Gastroesophageal sphincter (tissue), 4 donors: Measurements from ENCODE around the gene TMEM218. TPM values are rescaled to one million over a fixed set of nuclear protein-coding genes. Genes with fewer than 3 reads are reported as not detected.

Experiments used
- ATAC-seq: fragments of 150-250 bp; one replicate; pipeline ENCODE4 v1.9.1; 2016; ENCODE audit warnings: mild to moderate bottlenecking, moderate library complexity
- H3K27ac ChIP-seq, 4 donors: fragments of 200-600 bp; sonication (generic) in 3 of 4; 1 replicate in 3 of 4; 2 replicates in 1 of 4; pipeline ENCODE4 v1.5.1; 2016 to 2019
- H3K27me3 ChIP-seq: fragments of 200-600 bp; sonication (generic); one replicate; pipeline ENCODE4 v1.5.1; 2019
- H3K36me3 ChIP-seq, 2 donors: fragments of 200-600 bp; sonication (generic); one replicate each; pipeline ENCODE4 v1.5.1; 2019; ENCODE audit warnings: control low read depth in 1 of 2
- H3K4me1 ChIP-seq, 3 donors: fragments of 200-600 bp; sonication (generic); 1 replicate in 2 of 3; 2 replicates in 1 of 3; pipeline ENCODE4 v1.5.1; 2016 to 2019; ENCODE audit warnings: control low read depth in 2 of 3
- H3K4me3 ChIP-seq, 2 donors: fragments of 200-600 bp; sonication (generic); one replicate each; pipeline ENCODE4 v1.5.1; 2019; ENCODE audit warnings: mild to moderate bottlenecking in 1 of 2, moderate library complexity in 1 of 2
- H3K9me3 ChIP-seq, 3 donors: fragments of 200-600 bp; sonication (generic); one replicate each; pipeline ENCODE4 v1.5.1; 2017 to 2019; ENCODE audit warnings: control low read depth in 2 of 3
- CTCF ChIP-seq, 4 experiments: fragments of 200-600 bp in 2 of 4; fragments of 450-650 bp in 2 of 4; sonication (generic) in 1 of 4; IDR thresholded peaks; one replicate each; pipeline ENCODE4 v1.5.1; 2017 to 2019; ENCODE audit warnings: antibody characterized with exemption in 4 of 4, mild to moderate bottlenecking in 2 of 4, moderate library complexity in 2 of 4
- EP300 ChIP-seq: sonication (generic); formaldehyde crosslinking; IDR thresholded peaks from one replicate; pipeline ENCODE4 v1.6.1; 2017; ENCODE audit warnings: antibody characterized with exemption, mild to moderate bottlenecking
- POLR2A ChIP-seq, 2 donors: fragments of 450-650 bp; IDR thresholded peaks; one replicate each; pipeline ENCODE4 v1.6.1; 2017; ENCODE audit warnings: antibody characterized with exemption in 2 of 2, mild to moderate bottlenecking in 2 of 2, moderate library complexity in 1 of 2
- POLR2AphosphoS5 ChIP-seq: sonication (generic); formaldehyde crosslinking; IDR thresholded peaks from one replicate; pipeline ENCODE4 v1.6.1; 2017; ENCODE audit warnings: antibody characterized with exemption
- WGBS, 2 donors: methylation state at CpG; one replicate each; pipeline ENCODE4 v1.1.5; 2018; ENCODE audit warnings: low coverage in 1 of 2; 5-methylcytosine and 5-hydroxymethylcytosine counted together
- total RNA-seq, 4 donors: library from RNA; depleted of rRNA; stranded (reverse); fragments of >200 nt; gene quantifications; one replicate each; pipeline ENCODE4 v1.1.0, GENCODE V29; 2016

Gene TMEM218
- total RNA-seq, 4 donors from 2014 or later: 14.7 to 20.0 (median 17.3) TPM

- H3K4me1 ChIP-seq: no peaks in the 10 kb centered on the region
- H3K27me3 ChIP-seq: peaks cover 15% of the 10 kb centered on the region
- no peak overlapping the region for H3K4me3 ChIP-seq
- no peaks in the 10 kb centered on the region for H3K36me3 ChIP-seq
- ATAC-seq: no peak
- H3K9me3 ChIP-seq: no peaks in the 10 kb centered on the region
- H3K27ac ChIP-seq: no peak overlapping the region
- no peak for TF ChIP-seq POLR2AphosphoS5
- TF ChIP-seq POLR2A (IDR thresholded peaks at IDR 0.05): no peak
- no peak for TF ChIP-seq EP300
- TF ChIP-seq CTCF (IDR thresholded peaks at IDR 0.05): no peak
- WGBS, 2 donors: 89% methylated on average over 3 of the region's 4 CpGs; no CpG with 5 or more reads in 1 of the 2 donors
Observed at GRCh38 chr11:125155767-125156166, 44.3 kb upstream of the TMEM218 start.

GRCh38 chr11:125155100-125155444 is 43.6 kb upstream of the TMEM218 start:
- TF ChIP-seq POLR2A (IDR thresholded peaks at IDR 0.05) (no peak), CTCF (IDR thresholded peaks at IDR 0.05) (no peak), POLR2AphosphoS5 (no peak), EP300 (no peak)
- H3K36me3 ChIP-seq: no peaks in the 10 kb centered on the region
- peaks cover 15% of the 10 kb centered on the region for H3K27me3 ChIP-seq
- no peak overlapping the region for H3K4me3 ChIP-seq
- no peaks in the 10 kb centered on the region for H3K4me1 ChIP-seq
- ATAC-seq: no peak
- WGBS, 2 donors: 44 to 85% methylated on average over 3 of the region's 6 CpGs
- no peaks in the 10 kb centered on the region for H3K9me3 ChIP-seq
- H3K27ac ChIP-seq: no peak overlapping the region

GRCh38 chr11:125154378-125155099 is 43.1 kb upstream of the TMEM218 start:
- Histone ChIP-seq H3K4me3 (no peak overlapping the region), H3K27me3 (peaks cover 15% of the 10 kb centered on the region), H3K4me1 (no peaks in the 10 kb centered on the region), H3K27ac (no peak overlapping the region), H3K9me3 (no peaks in the 10 kb centered on the region), H3K36me3 (no peaks in the 10 kb centered on the region)
- 28 to 42% methylated on average over 3 of the region's 7 CpGs for WGBS, 2 donors
- no peak for ATAC-seq
- TF ChIP-seq POLR2AphosphoS5 (no peak), POLR2A (IDR thresholded peaks at IDR 0.05) (no peak), EP300 (no peak), CTCF (IDR thresholded peaks at IDR 0.05) (no peak)

GRCh38 chr11:125153837-125154236 is 42.4 kb upstream of the TMEM218 start:
- no peak for TF ChIP-seq POLR2AphosphoS5
- TF ChIP-seq CTCF (IDR thresholded peaks at IDR 0.05): no peak
- no peak for TF ChIP-seq EP300
- no peak for TF ChIP-seq POLR2A (IDR thresholded peaks at IDR 0.05)
- no peak overlapping the region for H3K4me3 ChIP-seq
- peaks cover 15% of the 10 kb centered on the region for H3K27me3 ChIP-seq
- 78 to 100% methylated on average over 1 to 2 of the region's 2 CpGs for WGBS, 2 donors
- no peaks in the 10 kb centered on the region for H3K36me3 ChIP-seq
- ATAC-seq: no peak
- no peaks in the 10 kb centered on the region for H3K9me3 ChIP-seq
- no peaks in the 10 kb centered on the region for H3K4me1 ChIP-seq
- H3K27ac ChIP-seq: no peak overlapping the region

- H3K27ac ChIP-seq: no peak overlapping the region
- no peaks in the 10 kb centered on the region for H3K36me3 ChIP-seq
- no peaks in the 10 kb centered on the region for H3K4me1 ChIP-seq
- no peak for ATAC-seq
- TF ChIP-seq EP300: no peak
- no peak overlapping the region for H3K4me3 ChIP-seq
- no peaks in the 10 kb centered on the region for H3K9me3 ChIP-seq
- no peaks in the 10 kb centered on the region for H3K27me3 ChIP-seq
- 83 to 84% methylated on average over 3 to 5 of the region's 5 CpGs for WGBS, 2 donors
Observed at GRCh38 chr11:125148743-125149142, 37.3 kb upstream of the TMEM218 start.
